HCT116 (cell line): ENCODE measurements around the gene FBP1. TPM values are rescaled to one million over a fixed set of nuclear protein-coding genes. Genes with fewer than 3 reads are reported as not detected.

Source experiments
- ATAC-seq: fragments of 200-7000 bp; cut with Tn5 transposase; 2 replicates; pipeline ENCODE4 v1.9.1; 2020; ENCODE audit warnings: mild to moderate bottlenecking, moderate library complexity
- BruUV-seq: library from RNA; stranded (reverse); fragments of 400-500 nt; replicated peaks from 2 replicates; lab custom pipeline; 2021; lab: Mats Ljungman, UMichigan
- CTCF ChIA-PET: fragments of 300-600 bp; sonication (Branson Sonifier 250); formaldehyde crosslinking; loops from one replicate; lab custom pipeline; 2021; ENCODE audit warnings: antibody characterized with exemption; lab: Charles Lee
- POLR2A ChIA-PET: fragments of 300-600, 350-600 bp; sonication (Branson Sonifier 250); formaldehyde crosslinking; loops from one replicate; lab custom pipeline; 2021; ENCODE audit warnings: antibody characterized with exemption; lab: Charles Lee
- RAD21 ChIA-PET, 2 experiments: fragments of 300-600 bp; sonication (Branson Sonifier 250); formaldehyde crosslinking; loops; one replicate each; lab custom pipeline; 2023; ENCODE audit warnings: low total read pairs in 2 of 2; ENCODE audit not compliant: uncharacterized antibody in 2 of 2, unreplicated experiment in 2 of 2, low non-redundant PET in 1 of 2; lab: Charles Lee
- DNase-seq: peaks from one replicate; pipeline ENCODE4 v3.0.0-alpha.2; 2010; ENCODE audit warnings: low read depth, low spot score
- H2AFZ ChIP-seq: fragments of 200-600 bp; shearing (Covaris generic), sonication (generic); 2 replicates; pipeline ENCODE4 v1.6.1; 2017; ENCODE audit warnings: low read depth, mixed run types, mixed read lengths, antibody characterized with exemption, low read length; ENCODE audit not compliant: poor library complexity, severe bottlenecking
- H3K27ac ChIP-seq: 2 replicates; pipeline ENCODE4 v1.5.1; 2012; ENCODE audit warnings: low read depth, low read length
- H3K27me3 ChIP-seq: fragments of 200-600 bp; sonication (generic); 2 replicates; pipeline ENCODE4 v1.6.1; 2016; ENCODE audit warnings: mixed run types, low read length, mixed read lengths; ENCODE audit not compliant: insufficient read depth
- H3K36me3 ChIP-seq, 2 experiments: fragments of 200-500 bp in 1 of 2; fragments of 200-600 bp in 1 of 2; sonication (Bioruptor generic) in 1 of 2; sonication (generic) in 1 of 2; 2 replicates each; pipeline versions ENCODE4 v1.5.1 to v1.6.1; 2014 to 2016; ENCODE audit warnings: low read length in 2 of 2, inconsistent platforms in 1 of 2, mixed read lengths in 1 of 2, mixed run types in 1 of 2; ENCODE audit not compliant: insufficient read depth in 2 of 2, control insufficient read depth in 1 of 2
- H3K4me1 ChIP-seq, 2 experiments: fragments of 200-600 bp in 1 of 2; sonication (generic) in 1 of 2; 2 replicates each; pipeline versions ENCODE4 v1.5.1 to v1.6.1; 2012 to 2017; ENCODE audit warnings: low read length in 2 of 2, inconsistent platforms in 1 of 2, mild to moderate bottlenecking in 1 of 2, mixed read lengths in 1 of 2, mixed run types in 1 of 2, moderate library complexity in 1 of 2; ENCODE audit not compliant: insufficient read depth in 2 of 2, control insufficient read depth in 1 of 2
- H3K4me2 ChIP-seq: fragments of 200-600 bp; sonication (generic); 2 replicates; pipeline ENCODE4 v1.6.1; 2017; ENCODE audit warnings: mixed run types, low read length, mixed read lengths
- H3K4me3 ChIP-seq, 2 experiments: fragments of 200-600 bp in 1 of 2; sonication (generic) in 1 of 2; replicated peaks in 1 of 2; 2 replicates each; pipeline ENCODE4 v1.5.1; 2011 to 2016; ENCODE audit warnings: low read length in 2 of 2, control low read depth in 1 of 2, low read depth in 1 of 2, mild to moderate bottlenecking in 1 of 2, mixed read lengths in 1 of 2, mixed run types in 1 of 2
- H3K79me2 ChIP-seq: fragments of 200-600 bp; sonication (generic); 2 replicates; pipeline ENCODE4 v1.6.1; 2017; ENCODE audit warnings: mild to moderate bottlenecking, mixed run types, low read length, moderate library complexity, mixed read lengths; ENCODE audit not compliant: insufficient read depth
- H3K9ac ChIP-seq: fragments of 200-600 bp; sonication (generic); 2 replicates; pipeline ENCODE4 v1.6.1; 2016; ENCODE audit warnings: low read length, mixed read lengths
- H3K9me2 ChIP-seq: fragments of 200-600 bp; sonication (generic), shearing (Covaris generic); 2 replicates; pipeline ENCODE4 v1.6.1; 2017; ENCODE audit warnings: mixed run types, mild to moderate bottlenecking, moderate library complexity; ENCODE audit not compliant: insufficient read depth
- H3K9me3 ChIP-seq, 2 experiments: fragments of 200-500 bp in 1 of 2; fragments of 200-600 bp in 1 of 2; sonication (Bioruptor generic) in 1 of 2; sonication (generic) in 1 of 2; 2 replicates each; pipeline ENCODE4 v1.6.1; 2014 to 2017; ENCODE audit warnings: low read length in 2 of 2, mixed read lengths in 2 of 2, inconsistent platforms in 1 of 2, low read depth in 1 of 2, mild to moderate bottlenecking in 1 of 2, mixed run types in 1 of 2, moderate library complexity in 1 of 2; ENCODE audit not compliant: control insufficient read depth in 1 of 2, insufficient read depth in 1 of 2
- H4K20me1 ChIP-seq: fragments of 200-600 bp; sonication (generic), shearing (Covaris generic); 2 replicates; pipeline ENCODE4 v1.6.1; 2017; ENCODE audit warnings: mixed run types, mild to moderate bottlenecking, moderate library complexity; ENCODE audit not compliant: insufficient read depth
- ATF3 ChIP-seq: IDR thresholded peaks from 2 replicates; pipeline ENCODE4 v1.6.1; 2012
- CEBPB ChIP-seq: IDR thresholded peaks from 2 replicates; pipeline ENCODE4 v1.6.1; 2012; ENCODE audit warnings: low read depth
- CTCF ChIP-seq, 3 experiments: fragments of 200-600 bp in 1 of 3; sonication (generic) in 1 of 3; IDR thresholded peaks in 2 of 3; conservative IDR thresholded peaks in 1 of 3; 2 replicates each; pipeline ENCODE4 v1.5.1; 2012 to 2017; ENCODE audit warnings: low read depth in 2 of 3, low read length in 2 of 3, antibody characterized with exemption in 1 of 3, borderline replicate concordance in 1 of 3, control low read depth in 1 of 3, mild to moderate bottlenecking in 1 of 3, mixed read lengths in 1 of 3, mixed run types in 1 of 3, moderate library complexity in 1 of 3; ENCODE audit not compliant: insufficient read depth in 1 of 3
- EGR1 ChIP-seq: IDR thresholded peaks from 2 replicates; pipeline ENCODE4 v1.6.1; 2012; ENCODE audit warnings: low read depth
- ELF1 ChIP-seq: IDR thresholded peaks from 2 replicates; pipeline ENCODE4 v1.6.1; 2012; ENCODE audit warnings: low read depth, borderline replicate concordance
- EZH2 ChIP-seq: fragments of 200-600 bp; sonication (generic); IDR thresholded peaks from 2 replicates; pipeline ENCODE4 v1.6.1; 2017; ENCODE audit warnings: antibody characterized with exemption, mixed run types
- EZH2phosphoT487 ChIP-seq: fragments of 200-600 bp; IDR thresholded peaks from 2 replicates; pipeline ENCODE4 v1.6.1; 2018; ENCODE audit warnings: antibody characterized with exemption, borderline replicate concordance
- FOSL1 ChIP-seq: IDR thresholded peaks from 2 replicates; pipeline ENCODE4 v1.6.1; 2012; ENCODE audit warnings: low read depth
- JUND ChIP-seq: IDR thresholded peaks from 2 replicates; pipeline ENCODE4 v1.6.1; 2012
- MAX ChIP-seq: IDR thresholded peaks from 2 replicates; pipeline ENCODE4 v1.6.1; 2012
- POLR2A ChIP-seq: IDR thresholded peaks from 2 replicates; pipeline ENCODE4 v1.7.0; 2011; ENCODE audit warnings: borderline replicate concordance; ENCODE audit not compliant: insufficient read depth, insufficient read length; ENCODE audit errors: extremely low read depth
- POLR2AphosphoS5 ChIP-seq: IDR thresholded peaks from 2 replicates; pipeline ENCODE4 v1.6.1; 2011; ENCODE audit warnings: mild to moderate bottlenecking, low read depth, low read length, moderate library complexity
- RAD21 ChIP-seq: IDR thresholded peaks from 2 replicates; pipeline ENCODE4 v1.6.1; 2012; ENCODE audit warnings: low read depth, mild to moderate bottlenecking
- SIN3A ChIP-seq: IDR thresholded peaks from 2 replicates; pipeline ENCODE4 v1.6.1; 2012; ENCODE audit warnings: low read depth
- SP1 ChIP-seq: IDR thresholded peaks from 2 replicates; pipeline ENCODE4 v1.6.1; 2012; ENCODE audit warnings: low read depth
- SRF ChIP-seq: IDR thresholded peaks from 2 replicates; pipeline ENCODE4 v1.6.1; 2012; ENCODE audit warnings: low read depth
- TCF7L2 ChIP-seq: IDR thresholded peaks from 2 replicates; pipeline ENCODE4 v1.7.0; 2011; ENCODE audit warnings: borderline replicate concordance, inconsistent platforms; ENCODE audit not compliant: insufficient read depth, insufficient read length; ENCODE audit errors: extremely low read depth
- YY1 ChIP-seq: IDR thresholded peaks from 2 replicates; pipeline ENCODE4 v1.6.1; 2011; ENCODE audit warnings: low read length, low read depth, moderate library complexity, mild to moderate bottlenecking; ENCODE audit not compliant: insufficient replicate concordance; ENCODE audit errors: extremely low read depth
- ZBTB33 ChIP-seq: IDR thresholded peaks from 2 replicates; pipeline ENCODE4 v1.6.1; 2011; ENCODE audit warnings: mild to moderate bottlenecking, low read length, moderate library complexity; ENCODE audit not compliant: insufficient replicate concordance; ENCODE audit errors: extremely low read depth
- ZNF274 ChIP-seq: fragments of 200-500 bp; sonication (Bioruptor generic); IDR thresholded peaks from 2 replicates; pipeline ENCODE4 v1.6.1; 2014; ENCODE audit warnings: mild to moderate bottlenecking, low read depth, low read length, inconsistent platforms
- intact Hi-C: fragments of 100-400 bp; cut with micrococcal nuclease; formaldehyde crosslinking; loops from 2 replicates; pipeline ENCODE4 v1.10.0; 2022
- total RNA-seq: library from RNA; stranded (reverse); gene quantifications from one replicate; pipeline ENCODE4 v1.2.1, GENCODE V29; 2021; ENCODE audit not compliant: unreplicated experiment

Gene FBP1
- total RNA-seq, 1 experiment from 2014 or later: 0.42 TPM

GRCh38 chr9:94581728-94582127 is 57.6 kb downstream of the FBP1 start:
- DNase-seq (no peak), ATAC-seq (no peak)
- RAD21 ChIA-PET: no interaction called here
- no peak for TF ChIP-seq SP1
- TF ChIP-seq SIN3A: no peak
- no peak for TF ChIP-seq ELF1
- no peak for TF ChIP-seq POLR2AphosphoS5
- no peak for TF ChIP-seq SRF
- TF ChIP-seq TCF7L2: no peak
- TF ChIP-seq MAX: no peak
- TF ChIP-seq POLR2A: no peak
- TF ChIP-seq YY1: no peak
- TF ChIP-seq RAD21: no peak
- TF ChIP-seq ZBTB33: no peak
- TF ChIP-seq CTCF (IDR thresholded peaks at IDR 0.05 in 2 of 3, conservative IDR thresholded peaks at IDR 0.05 in 1 of 3; ENCODE audit: borderline replicate concordance in 1 of 3, insufficient read depth in 1 of 3, low read depth in 2 of 3, low read length in 2 of 3): no peak
- no peak for TF ChIP-seq EZH2phosphoT487
- no peak for TF ChIP-seq ATF3
- TF ChIP-seq JUND: no peak
- TF ChIP-seq ZNF274: no peak
- no peak for TF ChIP-seq FOSL1
- no peak for TF ChIP-seq EGR1
- no peak for TF ChIP-seq EZH2
- no peak for TF ChIP-seq CEBPB
- intact Hi-C loops: no loop called here
- H3K9me3 ChIP-seq: no peaks in the 10 kb centered on the region
- H3K4me2 ChIP-seq: no peak overlapping the region
- H2AFZ ChIP-seq: no peak overlapping the region
- no peaks in the 10 kb centered on the region for H3K79me2 ChIP-seq
- CTCF ChIA-PET: no interaction called here
- BruUV-seq: no TSS peak
- H3K27me3 ChIP-seq: no peaks in the 10 kb centered on the region
- no peaks in the 10 kb centered on the region for H4K20me1 ChIP-seq
- H3K9me2 ChIP-seq: no peaks in the 10 kb centered on the region
- H3K27ac ChIP-seq: no peak overlapping the region
- H3K4me1 ChIP-seq: no peaks in the 10 kb centered on the region
- POLR2A ChIA-PET: interaction anchor here (0.6 to 0.8 kb wide), 2 partner anchors 27 to 506 kb away, joined by 3 to 4 read pairs; partner anchors contain the start of gene PCAT7
- H3K36me3 ChIP-seq: no peaks in the 10 kb centered on the region
- H3K9ac ChIP-seq: no peak overlapping the region
- H3K4me3 ChIP-seq: no peak overlapping the region
